ENCODE results near the gene SLC22A1. TPM values are rescaled to one million over a fixed set of nuclear protein-coding genes. Genes with fewer than 3 reads are reported as not detected.
"Not testable (repeated sequence)": the region's sequence is repeated elsewhere in the genome, so short reads cannot be mapped to it uniquely, and the experiment has no call there.

SLC22A1 gene
- total RNA-seq, 1 donor from 2014 or later = 0.57 TPM

GRCh38 chr6:160137130-160137988, 15.7 kb downstream of the SLC22A1 start:
- intact Hi-C loops (cut with micrococcal nuclease) = no loop called here

- intact Hi-C loops (cut with micrococcal nuclease) = loop anchor here (1.0 to 2.0 kb wide), 3 partner anchors 318 to 531 kb away; no protein-coding TSS in a partner anchor
Observed at GRCh38 chr6:160137989-160138835, 16.6 kb downstream of the SLC22A1 start.

GRCh38 chr6:160138839-160139419, 17.3 kb downstream of the SLC22A1 start:
- intact Hi-C loops (cut with micrococcal nuclease) = loop anchor here (1.0 to 2.0 kb wide), 3 partner anchors 317 to 530 kb away; no protein-coding TSS in a partner anchor

GRCh38 chr6:160139420-160139851, 17.8 kb downstream of the SLC22A1 start:
- intact Hi-C loops (cut with micrococcal nuclease) = loop anchor here (2.0 kb wide), 1 partner anchor 529 kb away; no protein-coding TSS in a partner anchor

GRCh38 chr6:160140493-160140892, 18.9 kb downstream of the SLC22A1 start:
- intact Hi-C loops (cut with micrococcal nuclease) = not testable (repeated sequence)

GRCh38 chr6:160141001-160141726, 19.5 kb downstream of the SLC22A1 start:
- intact Hi-C loops (cut with micrococcal nuclease) = no loop called here

- intact Hi-C loops (cut with micrococcal nuclease) = no loop called here
Observed at GRCh38 chr6:160142115-160142715, 20.6 kb downstream of the SLC22A1 start.

- intact Hi-C loops (cut with micrococcal nuclease) = no loop called here
Observed at GRCh38 chr6:160146454-160147145, 25.0 kb downstream of the SLC22A1 start.

- intact Hi-C loops (cut with micrococcal nuclease) = no loop called here
Observed at GRCh38 chr6:160147146-160147536, 25.5 kb downstream of the SLC22A1 start.

GRCh38 chr6:160154471-160154870, 32.9 kb downstream of the SLC22A1 start:
- intact Hi-C loops (cut with micrococcal nuclease) = no loop called here

GRCh38 chr6:160156842-160157241, 35.2 kb downstream of the SLC22A1 start:
- intact Hi-C loops (cut with micrococcal nuclease) = no loop called here

- intact Hi-C loops (cut with micrococcal nuclease) = no loop called here
Observed at GRCh38 chr6:160160450-160160849, 38.8 kb downstream of the SLC22A1 start.

GRCh38 chr6:160160929-160161646, 39.5 kb downstream of the SLC22A1 start:
- intact Hi-C loops (cut with micrococcal nuclease) = no loop called here

GRCh38 chr6:160161647-160161986, 40.0 kb downstream of the SLC22A1 start:
- intact Hi-C loops (cut with micrococcal nuclease) = no loop called here

- intact Hi-C loops (cut with micrococcal nuclease) = no loop called here
Observed at GRCh38 chr6:160162030-160162566, 40.5 kb downstream of the SLC22A1 start.

- intact Hi-C loops (cut with micrococcal nuclease) = no loop called here
Observed at GRCh38 chr6:160163425-160163824, 41.8 kb downstream of the SLC22A1 start.

- intact Hi-C loops (cut with micrococcal nuclease) = no loop called here
Observed at GRCh38 chr6:160163912-160164311, 42.3 kb downstream of the SLC22A1 start.

- intact Hi-C loops (cut with micrococcal nuclease) = not testable (repeated sequence)
Observed at GRCh38 chr6:160165928-160166327, 44.3 kb downstream of the SLC22A1 start.
